OCI-LY3 (cell line): ENCODE measurements around the gene EIF2S2.
"Not testable (repeated sequence)": the region's sequence is repeated elsewhere in the genome, so short reads cannot be mapped to it uniquely, and the experiment has no call there.

Source experiments
- H2AFZ ChIP-seq: fragments of 200-600, 300-600 bp; shearing (Covaris generic); 2 replicates; pipeline ENCODE4 v1.6.0; 2014; ENCODE audit warnings: antibody characterized with exemption, low read depth, low read length
- H3K27ac ChIP-seq: fragments of 200-600, 300-600 bp; sonication (generic); 2 replicates; pipeline ENCODE4 v1.5.1; 2014; ENCODE audit warnings: mild to moderate bottlenecking, low read length, moderate library complexity, mixed read lengths
- H3K27me3 ChIP-seq: fragments of 200-600, 300-600 bp; sonication (generic); 2 replicates; pipeline ENCODE4 v1.6.1; 2014; ENCODE audit warnings: low read depth, low read length, mixed read lengths
- H3K36me3 ChIP-seq: fragments of 200-600, 300-600 bp; sonication (generic); replicated peaks from 2 replicates; pipeline ENCODE3; 2014; ENCODE audit warnings: low read depth, low read length, mixed read lengths
- H3K4me1 ChIP-seq: fragments of 300-600, 200-600 bp; sonication (generic); 2 replicates; pipeline ENCODE4 v1.6.1; 2014; ENCODE audit warnings: low read length, mixed read lengths
- H3K4me2 ChIP-seq: fragments of 200-600, 300-600 bp; sonication (generic); 2 replicates; pipeline ENCODE4 v1.6.1; 2014; ENCODE audit warnings: low read length, mixed read lengths
- H3K4me3 ChIP-seq: fragments of 300-600, 200-600 bp; sonication (generic); 2 replicates; pipeline ENCODE4 v1.5.1; 2014; ENCODE audit warnings: antibody characterized with exemption, mild to moderate bottlenecking, low read length, moderate library complexity
- H3K79me2 ChIP-seq: fragments of 300-600, 200-600 bp; shearing (Covaris generic); 2 replicates; pipeline ENCODE4 v1.6.1; 2014; ENCODE audit warnings: mild to moderate bottlenecking, low read length, mixed read lengths
- H3K9ac ChIP-seq: fragments of 300-600, 200-600 bp; shearing (Covaris generic); 2 replicates; pipeline ENCODE4 v1.6.0; 2014; ENCODE audit warnings: mild to moderate bottlenecking, low read length, moderate library complexity
- H3K9me3 ChIP-seq: fragments of 200-600, 300-600 bp; shearing (Covaris generic); 2 replicates; pipeline ENCODE4 v1.6.1; 2014; ENCODE audit warnings: low read length, mixed read lengths; ENCODE audit not compliant: insufficient read depth
- H4K20me1 ChIP-seq: fragments of 200-600, 300-600 bp; sonication (generic); 2 replicates; pipeline ENCODE4 v1.6.1; 2016; ENCODE audit warnings: low read length, mixed read lengths; ENCODE audit not compliant: insufficient read depth
- CTCF ChIP-seq: fragments of 200-600, 300-600 bp; sonication (generic); IDR thresholded peaks from 2 replicates; pipeline ENCODE4 v1.5.1; 2014; ENCODE audit warnings: antibody characterized with exemption, low read length, low read depth
- EZH2phosphoT487 ChIP-seq: fragments of 200-600 bp; shearing (Covaris generic); IDR thresholded peaks from 2 replicates; pipeline ENCODE4 v1.6.1; 2018; ENCODE audit warnings: antibody characterized with exemption, mixed run types, low read depth

Gene EIF2S2, protein sequence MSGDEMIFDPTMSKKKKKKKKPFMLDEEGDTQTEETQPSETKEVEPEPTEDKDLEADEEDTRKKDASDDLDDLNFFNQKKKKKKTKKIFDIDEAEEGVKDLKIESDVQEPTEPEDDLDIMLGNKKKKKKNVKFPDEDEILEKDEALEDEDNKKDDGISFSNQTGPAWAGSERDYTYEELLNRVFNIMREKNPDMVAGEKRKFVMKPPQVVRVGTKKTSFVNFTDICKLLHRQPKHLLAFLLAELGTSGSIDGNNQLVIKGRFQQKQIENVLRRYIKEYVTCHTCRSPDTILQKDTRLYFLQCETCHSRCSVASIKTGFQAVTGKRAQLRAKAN

GRCh38 chr20:34111702-34112599 lies at the start of gene EIF2S2:
Gene EIF2S2 (minus strand): TSS chr20:34112243. CDS start chr20:34112110, 133 bp downstream.
- peak within 1 kb of the TSS; percentile 92 for H3K9ac ChIP-seq
- H2AFZ ChIP-seq = peak within 1 kb of the TSS; percentile 89
- peaks cover 27% of the 10 kb centered on the region for H3K4me1 ChIP-seq
- no peaks in the 10 kb centered on the region for H3K9me3 ChIP-seq
- H3K27ac ChIP-seq = peak within 1 kb of the TSS; percentile 77
- no peaks in the 10 kb centered on the region for H3K27me3 ChIP-seq
- peaks cover 34% of the 10 kb centered on the region for H3K36me3 ChIP-seq
- peak within 1 kb of the TSS; percentile 100 for H3K4me2 ChIP-seq
- peaks cover 42% of the 10 kb centered on the region for H4K20me1 ChIP-seq
- H3K79me2 ChIP-seq = peaks cover 53% of the 10 kb centered on the region
- H3K4me3 ChIP-seq = peak within 1 kb of the TSS; percentile 88
- TF ChIP-seq CTCF = 0 out of 2 replicates have a peak, but pooled peaks have one; percentile 10
- no peak for TF ChIP-seq EZH2phosphoT487

DNA sequence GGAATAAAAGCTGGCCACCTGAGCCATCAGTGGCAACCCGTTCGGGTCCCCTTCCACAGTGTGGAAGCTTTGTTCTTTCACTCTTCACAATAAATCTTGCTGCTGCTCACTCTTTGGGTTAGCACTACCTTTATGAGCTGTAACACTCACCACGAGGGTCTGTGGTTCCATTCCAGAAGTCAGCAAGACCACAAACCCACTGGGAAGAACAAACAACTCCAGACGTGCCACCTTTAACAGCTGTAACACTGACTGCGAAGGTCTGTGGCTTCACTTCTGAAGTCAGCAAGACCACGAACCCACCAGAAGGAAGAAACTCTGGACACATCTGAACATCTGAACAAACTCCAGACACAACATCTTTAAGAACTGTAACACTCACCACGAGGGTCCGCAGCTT lies 45.7 kb upstream of the EIF2S2 start:
- not testable (repeated sequence) for H4K20me1 ChIP-seq, H3K9ac ChIP-seq, H3K27me3 ChIP-seq, H3K9me3 ChIP-seq, H3K36me3 ChIP-seq, H3K79me2 ChIP-seq, H3K4me3 ChIP-seq, H3K27ac ChIP-seq, H3K4me1 ChIP-seq, H2AFZ ChIP-seq, H3K4me2 ChIP-seq

GRCh38 chr20:34155836-34156235 lies 43.8 kb upstream of the EIF2S2 start:
- peak overlapping the region; percentile 1; the same call in 1 of the 2 replicates for H3K4me2 ChIP-seq
- no peaks in the 10 kb centered on the region for H3K79me2 ChIP-seq
- no peak for TF ChIP-seq EZH2phosphoT487
- TF ChIP-seq CTCF = no peak
- H2AFZ ChIP-seq = no peak overlapping the region
- peaks cover 8% of the 10 kb centered on the region for H3K4me1 ChIP-seq
- no peaks in the 10 kb centered on the region for H3K36me3 ChIP-seq
- no peak overlapping the region for H3K4me3 ChIP-seq
- no peak overlapping the region for H3K27ac ChIP-seq
- no peaks in the 10 kb centered on the region for H3K27me3 ChIP-seq
- H4K20me1 ChIP-seq = no peaks in the 10 kb centered on the region
- H3K9ac ChIP-seq = no peak overlapping the region
- no peaks in the 10 kb centered on the region for H3K9me3 ChIP-seq

GRCh38 chr20:34153169-34153568 lies 41.1 kb upstream of the EIF2S2 start:
- not testable (repeated sequence) for H3K4me3 ChIP-seq, H3K9ac ChIP-seq, H3K36me3 ChIP-seq, H3K4me2 ChIP-seq, H3K9me3 ChIP-seq, H4K20me1 ChIP-seq, H3K27ac ChIP-seq, H3K27me3 ChIP-seq, H3K4me1 ChIP-seq, H3K79me2 ChIP-seq, H2AFZ ChIP-seq

DNA sequence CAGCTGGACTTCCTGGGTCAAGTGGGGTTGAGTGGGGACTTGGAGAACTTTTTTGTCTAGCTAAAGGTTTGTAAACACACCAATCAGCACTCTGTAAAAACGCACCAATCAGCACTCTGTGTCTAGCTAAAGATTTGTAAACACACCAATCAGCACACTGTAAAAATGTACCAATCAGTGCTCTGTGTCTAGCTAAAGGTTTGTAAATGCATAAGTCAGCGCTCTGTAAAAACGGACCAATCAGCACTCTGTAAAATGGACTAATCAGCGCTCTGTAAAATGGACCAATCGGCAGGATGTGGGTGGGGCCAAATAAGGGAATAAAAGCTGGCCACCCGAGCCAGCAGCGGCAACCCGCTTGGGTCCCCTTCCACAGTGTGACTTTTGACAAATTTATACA lies 40.0 kb upstream of the EIF2S2 start:
- H3K9ac ChIP-seq, H3K4me2 ChIP-seq, H3K9me3 ChIP-seq, H2AFZ ChIP-seq, H3K79me2 ChIP-seq, H3K36me3 ChIP-seq, H4K20me1 ChIP-seq, H3K27ac ChIP-seq, H3K27me3 ChIP-seq, H3K4me1 ChIP-seq, H3K4me3 ChIP-seq: not testable (repeated sequence)
